ENCODE results near the gene TRIM62. TPM values are rescaled to one million over a fixed set of nuclear protein-coding genes. Genes with fewer than 3 reads are reported as not detected.

Gene TRIM62
- total and polyA plus RNA-seq, 3 donors from 2014 or later = 6.0 to 8.8 (median 6.2) TPM

- Histone ChIP-seq H3K36me3 (ENCODE audit: low read depth, missing control alignments) (no peaks in the 10 kb centered on the region), H3K4me1 (no peaks in the 10 kb centered on the region), H3K4me3 (no peak overlapping the region), H3K9me3 (no peaks in the 10 kb centered on the region), H3K27me3 (no peaks in the 10 kb centered on the region), H3K27ac (no peak overlapping the region)
- TF ChIP-seq CTCF (IDR thresholded peaks at IDR 0.05) (no peak), POLR2A (IDR thresholded peaks at IDR 0.05) (no peak)
- WGBS, 2 donors = 69 to 86% methylated on average over 2 of the region's 2 CpGs
- intact Hi-C loops (cut with DNase I; ENCODE audit: low total_unique reads) = no loop called here
- no peak for DNase-seq
Measured at GRCh38 chr1:33190701-33191100, 8.9 kb upstream of the TRIM62 start.

GRCh38 chr1:33188572-33189275, 6.9 kb upstream of the TRIM62 start:
- TF ChIP-seq POLR2A (IDR thresholded peaks at IDR 0.05) = no peak
- TF ChIP-seq CTCF (IDR thresholded peaks at IDR 0.05) = no peak
- Histone ChIP-seq H3K36me3 (ENCODE audit: low read depth, missing control alignments) (no peaks in the 10 kb centered on the region), H3K27me3 (no peaks in the 10 kb centered on the region), H3K4me1 (no peaks in the 10 kb centered on the region), H3K27ac (no peak overlapping the region), H3K4me3 (no peak overlapping the region), H3K9me3 (no peaks in the 10 kb centered on the region)
- WGBS, 2 donors = 81% methylated on average over 6 of the region's 6 CpGs
- no peak for DNase-seq
- intact Hi-C loops (cut with DNase I; ENCODE audit: low total_unique reads) = no loop called here

GRCh38 chr1:33186936-33187335, 5.1 kb upstream of the TRIM62 start:
- H3K27me3 ChIP-seq = no peaks in the 10 kb centered on the region
- TF ChIP-seq CTCF (IDR thresholded peaks at IDR 0.05) (no peak), POLR2A (IDR thresholded peaks at IDR 0.05) (no peak)
- intact Hi-C loops (cut with DNase I; ENCODE audit: low total_unique reads) = no loop called here
- no peaks in the 10 kb centered on the region for H3K4me1 ChIP-seq
- H3K9me3 ChIP-seq = no peaks in the 10 kb centered on the region
- no peak overlapping the region for H3K4me3 ChIP-seq
- WGBS, 2 donors = 67 to 74% methylated on average over 1 of the region's 1 CpG
- no peaks in the 10 kb centered on the region for H3K36me3 ChIP-seq (ENCODE audit: low read depth, missing control alignments)
- no peak overlapping the region for H3K27ac ChIP-seq
- no peak for DNase-seq

- no peaks in the 10 kb centered on the region for H3K27me3 ChIP-seq
- no peak overlapping the region for H3K4me3 ChIP-seq
- TF ChIP-seq POLR2A (IDR thresholded peaks at IDR 0.05) (no peak), CTCF (IDR thresholded peaks at IDR 0.05) (no peak)
- H3K9me3 ChIP-seq = no peaks in the 10 kb centered on the region
- peaks cover under 1% of the 10 kb centered on the region for H3K4me1 ChIP-seq
- H3K27ac ChIP-seq = no peak overlapping the region
- intact Hi-C loops (cut with DNase I; ENCODE audit: low total_unique reads) = no loop called here
- DNase-seq = no peak
- no peaks in the 10 kb centered on the region for H3K36me3 ChIP-seq (ENCODE audit: low read depth, missing control alignments)
Measured at GRCh38 chr1:33185541-33185940, 3.7 kb upstream of the TRIM62 start.

GRCh38 chr1:33183306-33183705, 1.5 kb upstream of the TRIM62 start:
- H3K36me3 ChIP-seq (ENCODE audit: low read depth, missing control alignments) = no peaks in the 10 kb centered on the region
- no peak for TF ChIP-seq POLR2A (IDR thresholded peaks at IDR 0.05)
- H3K27ac ChIP-seq = no peak overlapping the region
- H3K27me3 ChIP-seq = no peaks in the 10 kb centered on the region
- WGBS, 2 donors = 82 to 88% methylated on average over 2 of the region's 2 CpGs
- no peak for DNase-seq
- no peaks in the 10 kb centered on the region for H3K9me3 ChIP-seq
- H3K4me1 ChIP-seq = peaks cover 5% of the 10 kb centered on the region
- no peak overlapping the region for H3K4me3 ChIP-seq
- intact Hi-C loops (cut with DNase I; ENCODE audit: low total_unique reads) = no loop called here

Measured in testis (tissue), 3 donors.